ENCODE data around the gene LIPE.

LIPE gene

GRCh38 chr19:42352301-42353259 lies 74.6 kb downstream of the LIPE start:
- no peak for FAIRE-seq
